GDM1 (cell line): ENCODE measurements around the gene ARMC9.
A peak's percentile ranks its signal among the peaks of the same experiment; 100 is the strongest.
"Not testable (repeated sequence)": the region's sequence is repeated elsewhere in the genome, so short reads cannot be mapped to it uniquely, and the experiment has no call there.

Experiments
- DNase-seq: peaks from one replicate; lab custom pipeline; 2025; lab: John Stamatoyannopoulos, UW

ARMC9 gene

DNA sequence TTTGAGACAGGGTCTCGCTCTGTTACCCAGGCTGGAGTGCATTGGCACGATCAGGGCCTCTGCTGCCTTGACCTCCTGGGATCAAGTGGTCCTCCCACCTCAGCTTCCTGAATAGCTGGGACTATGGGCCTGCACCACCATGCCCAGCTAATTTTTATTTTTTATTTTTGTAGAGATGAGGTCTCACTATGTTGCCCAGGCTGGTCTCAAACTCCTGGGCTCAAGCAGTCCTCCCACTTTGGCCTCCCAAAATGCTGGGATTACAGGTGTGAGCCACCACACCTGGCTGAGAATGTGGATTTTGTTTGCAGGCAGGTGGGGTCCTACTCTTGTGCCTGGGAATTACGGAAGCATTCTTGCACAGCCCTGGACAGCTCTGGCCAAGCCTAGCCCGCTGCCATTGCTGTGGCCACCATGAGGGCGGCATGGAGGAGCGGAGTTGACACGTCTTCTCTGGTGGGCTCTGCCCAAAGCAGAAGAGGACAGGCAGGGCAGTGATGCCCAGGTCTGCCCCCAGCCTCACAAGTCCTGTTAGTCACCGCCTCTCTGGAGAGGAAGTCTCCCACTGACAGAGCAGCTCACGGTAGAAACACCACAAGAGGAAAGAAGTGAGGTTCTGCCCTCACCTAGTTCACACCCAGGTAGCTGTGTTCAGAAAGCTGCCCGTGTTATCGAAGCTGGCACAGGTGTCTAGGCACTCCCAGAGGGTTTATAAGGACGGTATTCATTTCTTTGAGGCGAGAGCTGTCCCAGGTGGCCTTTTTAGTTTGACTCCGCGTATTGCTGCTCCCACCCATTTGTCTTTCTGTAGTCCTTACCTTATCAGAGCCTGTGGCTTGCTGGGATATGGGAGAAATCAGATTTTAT lies 46.2 kb downstream of the ARMC9 start:
- no peak for DNase-seq

DNA sequence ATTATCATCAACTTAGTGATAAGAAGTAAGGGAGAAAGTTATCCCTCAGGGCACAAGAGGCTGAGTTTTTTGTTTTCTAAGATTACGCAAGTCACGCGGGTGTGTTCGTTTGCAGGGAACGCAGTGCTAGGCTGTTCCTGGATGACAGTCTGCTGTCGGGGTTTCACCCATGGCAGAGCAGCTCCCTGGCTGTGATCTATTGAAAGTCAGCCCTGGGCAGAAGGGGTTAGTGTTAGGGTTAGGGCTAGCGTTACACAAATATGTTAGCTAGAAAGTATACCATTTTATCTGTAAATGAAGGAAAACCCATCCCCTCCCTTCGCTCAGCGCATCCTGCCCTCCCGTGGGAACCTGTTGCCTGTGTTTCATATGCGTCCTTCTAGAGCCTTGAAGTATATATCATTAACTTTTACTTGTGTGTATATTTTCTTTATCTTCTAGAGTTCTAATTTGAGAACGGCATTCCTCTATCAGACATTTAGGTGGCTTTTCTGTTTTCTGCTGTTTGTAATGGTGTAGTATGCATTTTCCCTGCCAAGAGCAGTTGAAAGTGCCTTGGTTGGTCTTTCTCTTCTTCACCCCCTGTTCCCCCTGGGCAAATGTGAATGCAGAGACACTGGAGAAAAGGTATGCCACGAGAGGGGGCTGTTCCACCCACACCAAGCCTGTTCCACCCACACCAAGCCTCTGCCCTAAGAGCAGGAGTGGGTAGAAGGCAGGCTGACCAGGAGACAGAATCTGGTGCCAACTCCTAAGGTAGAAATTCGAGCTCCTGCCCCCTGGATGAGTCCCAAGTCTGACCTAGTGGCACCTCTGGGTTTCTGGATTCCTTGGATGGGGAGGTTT lies 47.0 kb downstream of the ARMC9 start:
- no peak for DNase-seq

DNA sequence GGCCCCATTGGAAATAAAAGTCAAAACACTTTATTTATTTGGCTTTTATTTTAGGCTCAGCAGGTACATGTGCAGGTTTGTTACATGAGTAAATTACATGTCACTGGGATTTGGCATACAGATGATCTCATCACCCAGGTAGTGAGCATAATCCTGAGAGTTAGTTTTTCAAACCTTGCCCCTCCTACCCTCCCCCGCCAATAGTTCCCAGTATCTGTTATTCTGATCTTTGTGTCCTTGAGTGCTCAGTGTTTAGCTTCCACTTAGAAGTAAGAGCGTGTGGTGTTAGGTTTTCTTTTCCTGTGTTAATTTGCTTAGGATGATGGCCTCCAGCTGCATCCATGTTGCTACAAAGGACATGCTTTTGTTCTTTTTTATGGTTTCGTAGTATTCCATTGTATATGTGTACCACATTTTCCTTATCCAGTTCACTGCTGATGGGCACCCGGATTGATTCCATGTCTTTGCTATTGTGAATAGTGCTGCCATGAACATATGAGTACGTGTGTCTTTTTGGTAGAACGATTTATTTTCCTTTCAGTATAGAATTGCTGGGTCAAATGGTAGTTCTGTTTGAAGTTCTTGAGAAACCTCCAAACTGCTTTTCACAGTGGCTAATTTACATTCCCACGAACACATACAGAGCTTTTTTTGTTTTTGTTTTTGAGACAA lies 47.9 kb downstream of the ARMC9 start:
- DNase-seq, result no peak

- DNase-seq, result no peak
These were observed 51.7 kb downstream of the ARMC9 start for GRCh38 chr2:231250146-231250545.

DNA sequence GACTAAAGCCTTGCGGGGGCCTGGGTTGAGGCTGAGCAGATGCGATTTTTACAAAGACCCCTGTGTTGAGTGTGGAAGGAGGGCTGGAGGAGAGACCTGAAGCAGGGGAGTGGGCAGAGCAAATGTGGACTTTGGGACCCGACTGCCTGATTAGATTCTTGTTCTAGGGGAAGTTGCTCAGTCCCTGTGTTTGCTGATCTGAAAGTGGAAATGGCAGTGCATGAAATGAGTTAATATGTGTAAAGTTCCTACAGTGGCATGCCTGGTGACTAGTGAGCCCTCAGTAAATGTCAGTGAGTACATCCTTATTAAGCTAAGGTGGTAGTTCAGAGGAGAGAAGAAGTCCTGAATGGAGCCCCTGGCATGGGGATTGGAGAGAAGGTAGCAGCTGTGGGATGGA lies 52.3 kb downstream of the ARMC9 start:
- no peak for DNase-seq

- not testable (repeated sequence) for DNase-seq
These were observed 54.9 kb downstream of the ARMC9 start for GRCh38 chr2:231253292-231253691.

- DNase-seq, result no peak
These were observed 58.1 kb downstream of the ARMC9 start for GRCh38 chr2:231256494-231256893.

- no peak for DNase-seq
These were observed 59.3 kb downstream of the ARMC9 start for GRCh38 chr2:231257763-231258162.

DNA sequence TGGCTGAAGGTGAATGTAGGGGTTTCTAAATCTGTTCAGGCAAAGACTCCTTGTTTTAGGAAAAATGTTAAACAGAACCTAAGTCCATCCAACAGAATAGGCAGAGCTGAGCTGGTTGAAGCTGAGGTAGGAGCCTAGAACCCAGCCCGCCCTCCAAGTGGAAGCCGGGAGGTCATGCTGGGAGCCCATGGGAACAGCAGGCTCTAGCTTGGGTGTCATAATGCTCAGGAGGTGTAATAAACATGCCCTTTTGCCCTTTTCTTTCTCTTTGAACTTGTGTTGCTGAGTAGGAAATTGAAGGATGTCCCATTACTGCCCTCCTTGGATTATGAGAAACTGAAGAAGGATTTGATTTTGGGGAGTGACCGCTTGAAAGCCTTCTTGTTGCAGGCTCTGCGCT lies 60.3 kb downstream of the ARMC9 start:
- DNase-seq, result no peak

- no peak for DNase-seq
These were observed 60.7 kb downstream of the ARMC9 start for GRCh38 chr2:231259104-231259503.

- DNase-seq, result no peak
These were observed 62.2 kb downstream of the ARMC9 start for GRCh38 chr2:231260442-231261208.

GRCh38 chr2:231263118-231263831 lies 64.8 kb downstream of the ARMC9 start:
- DNase-seq, result no peak

GRCh38 chr2:231270221-231271114 lies 72.0 kb downstream of the ARMC9 start:
- DNase-seq, result no peak

- no peak for DNase-seq
These were observed 74.6 kb downstream of the ARMC9 start for GRCh38 chr2:231272991-231273390.

GRCh38 chr2:231276987-231277386 lies 78.6 kb downstream of the ARMC9 start:
- no peak for DNase-seq

- DNase-seq, result no peak
These were observed 79.5 kb downstream of the ARMC9 start for GRCh38 chr2:231277962-231278361.

- no peak for DNase-seq
These were observed 80.4 kb downstream of the ARMC9 start for GRCh38 chr2:231278868-231279267.

DNA sequence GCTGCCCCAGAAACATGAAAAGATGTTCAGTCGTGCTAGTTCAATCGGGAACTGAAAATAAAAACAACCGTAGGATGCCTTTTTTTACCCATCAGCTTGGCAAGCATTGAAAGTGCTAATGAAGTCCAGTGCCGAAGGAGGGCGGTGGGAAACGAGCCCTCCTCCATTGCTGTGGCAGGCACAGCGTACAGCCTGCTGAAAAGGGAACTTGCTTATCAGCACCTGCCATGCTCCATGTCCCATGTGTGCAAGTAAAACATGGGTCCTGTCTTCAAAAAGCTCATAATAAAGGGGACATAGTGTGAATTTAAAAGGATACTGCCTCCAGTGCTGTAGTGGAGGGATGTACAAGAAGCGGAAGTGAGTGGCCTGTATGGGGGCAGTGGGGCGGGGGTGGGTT lies 82.4 kb downstream of the ARMC9 start:
- DNase-seq, result peak; percentile 76

GRCh38 chr2:231284296-231284695 lies 85.9 kb downstream of the ARMC9 start:
- DNase-seq, result no peak

DNA sequence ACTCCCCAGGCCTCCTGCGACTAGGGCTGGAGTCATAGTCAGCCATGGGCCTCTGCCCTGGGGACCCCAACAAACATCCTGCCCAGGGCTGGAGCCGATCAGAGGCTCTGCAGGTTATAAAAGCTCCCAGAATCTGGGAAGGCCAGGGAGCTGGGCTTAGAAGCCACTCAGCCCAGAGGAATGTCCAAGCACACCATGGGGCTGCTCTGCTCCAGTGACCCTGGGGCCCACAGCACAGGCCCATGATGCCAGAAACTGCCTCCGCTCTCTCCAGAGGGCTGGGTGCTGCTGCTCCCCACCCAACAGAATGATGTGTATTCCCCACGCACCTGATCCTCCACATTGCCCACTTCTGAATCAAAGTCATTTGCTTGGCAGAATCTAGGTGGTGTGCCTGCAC lies 88.5 kb downstream of the ARMC9 start:
- no peak for DNase-seq
